Kidney tubule cell (primary cell): Measurements from ENCODE around the gene EHHADH.
A peak's percentile ranks its signal among the peaks of the same experiment; 100 is the strongest.

Source experiments
- DNase-seq: peaks from one replicate; pipeline ENCODE4 v3.0.0-alpha.2; 2018; ENCODE audit warnings: low spot score

EHHADH gene

GRCh38 chr3:185251272-185251671 lies 2.6 kb downstream of the EHHADH start:
- peak; percentile 18 for DNase-seq

GRCh38 chr3:185250653-185251052 lies 3.2 kb downstream of the EHHADH start:
- DNase-seq, result no peak

GRCh38 chr3:185250247-185250646 lies 3.6 kb downstream of the EHHADH start:
- DNase-seq, result peak; percentile 84

- DNase-seq, result no peak
Observed at GRCh38 chr3:185242642-185243041, 11.2 kb downstream of the EHHADH start.

GRCh38 chr3:185236969-185237368 lies 16.9 kb downstream of the EHHADH start:
- no peak for DNase-seq

- DNase-seq, result no peak
Observed at GRCh38 chr3:185233328-185233727, 20.5 kb downstream of the EHHADH start.

- DNase-seq, result peak; percentile 32
Observed at GRCh38 chr3:185226526-185226925, 27.3 kb downstream of the EHHADH start.

GRCh38 chr3:185225523-185225922 lies 28.3 kb downstream of the EHHADH start:
- DNase-seq, result peak; percentile 87

GRCh38 chr3:185225080-185225479 lies 28.8 kb downstream of the EHHADH start:
- no peak for DNase-seq

- DNase-seq, result no peak
Observed at GRCh38 chr3:185221203-185221602, 32.6 kb downstream of the EHHADH start.

- DNase-seq, result peak; percentile 6
Observed at GRCh38 chr3:185216607-185216958, 37.3 kb downstream of the EHHADH start.

GRCh38 chr3:185215873-185216606 lies 37.8 kb downstream of the EHHADH start:
- peak; percentile 22 for DNase-seq

GRCh38 chr3:185212559-185212958 lies 41.3 kb downstream of the EHHADH start:
- no peak for DNase-seq

GRCh38 chr3:185212086-185212485 lies 41.8 kb downstream of the EHHADH start:
- no peak for DNase-seq

- no peak for DNase-seq
Observed at GRCh38 chr3:185210621-185211142, 43.2 kb downstream of the EHHADH start.

- no peak for DNase-seq
Observed at GRCh38 chr3:185208823-185209222, 45.0 kb downstream of the EHHADH start.

GRCh38 chr3:185207931-185208746 lies 45.7 kb downstream of the EHHADH start:
- no peak for DNase-seq

- DNase-seq, result no peak
Observed at GRCh38 chr3:185207481-185207880, 46.4 kb downstream of the EHHADH start.

GRCh38 chr3:185205865-185206264 lies 48.0 kb downstream of the EHHADH start:
- no peak for DNase-seq

- DNase-seq, result no peak
Observed at GRCh38 chr3:185204894-185205293, 49.0 kb downstream of the EHHADH start.

- DNase-seq, result peak; percentile 64
Observed at GRCh38 chr3:185200639-185201038, 53.2 kb downstream of the EHHADH start.

GRCh38 chr3:185199671-185200070 lies 54.2 kb downstream of the EHHADH start:
- DNase-seq, result no peak

- DNase-seq, result no peak
Observed at GRCh38 chr3:185199206-185199605, 54.6 kb downstream of the EHHADH start.
